Measurements from ENCODE around the gene THSD7B. TPM values are rescaled to one million over a fixed set of nuclear protein-coding genes. Genes with fewer than 3 reads are reported as not detected.

THSD7B gene
- total RNA-seq, 1 donor from 2014 or later, result not detected

DNA sequence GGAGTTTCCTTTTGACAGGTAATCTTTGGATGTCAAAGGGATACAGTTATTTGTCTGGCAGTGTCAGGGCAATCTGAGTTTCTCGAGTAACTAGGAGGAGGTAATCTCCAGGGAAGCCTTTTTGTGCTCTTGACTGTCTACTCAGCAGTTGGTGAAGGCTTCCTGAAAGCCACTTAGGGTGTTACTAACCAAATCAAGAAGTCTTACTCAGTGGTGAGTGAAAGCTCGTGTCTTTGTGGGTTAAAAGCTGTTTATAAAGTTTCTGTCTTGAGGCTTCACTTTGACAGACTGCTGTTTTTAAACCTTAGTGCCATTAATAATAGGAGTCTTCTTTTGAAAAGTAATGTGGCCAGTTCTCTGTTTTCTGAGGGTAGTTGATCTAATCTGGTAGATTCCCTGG lies 1.7 kb downstream of the THSD7B start:
- DNase-seq (ENCODE audit: low read depth), result no peak
- no peak overlapping the region for H3K4me3 ChIP-seq (ENCODE audit: low read depth, low read length)
- no peak for TF ChIP-seq CTCF (IDR thresholded peaks at IDR 0.05; ENCODE audit: insufficient read depth, low read length, severe bottlenecking)
- H3K36me3 ChIP-seq (ENCODE audit: control insufficient read depth, insufficient read depth, low read length), result no peaks in the 10 kb centered on the region
- no peak for FAIRE-seq
- H3K27me3 ChIP-seq (ENCODE audit: control insufficient read depth, insufficient read depth, low read length), result peaks cover 15% of the 10 kb centered on the region

GRCh38 chr2:136769871-136770270 lies 4.5 kb downstream of the THSD7B start:
- Histone ChIP-seq H3K4me3 (ENCODE audit: low read depth, low read length) (no peak overlapping the region), H3K36me3 (ENCODE audit: control insufficient read depth, insufficient read depth, low read length) (no peaks in the 10 kb centered on the region), H3K27me3 (ENCODE audit: control insufficient read depth, insufficient read depth, low read length) (peaks cover 13% of the 10 kb centered on the region)
- no peak for DNase-seq (ENCODE audit: low read depth)
- TF ChIP-seq CTCF (IDR thresholded peaks at IDR 0.05; ENCODE audit: insufficient read depth, low read length, severe bottlenecking), result no peak
- FAIRE-seq, result no peak

GRCh38 chr2:136770384-136770783 lies 5.0 kb downstream of the THSD7B start:
- Histone ChIP-seq H3K27me3 (ENCODE audit: control insufficient read depth, insufficient read depth, low read length) (peaks cover 12% of the 10 kb centered on the region), H3K4me3 (ENCODE audit: low read depth, low read length) (no peak overlapping the region), H3K36me3 (ENCODE audit: control insufficient read depth, insufficient read depth, low read length) (no peaks in the 10 kb centered on the region)
- no peak for TF ChIP-seq CTCF (IDR thresholded peaks at IDR 0.05; ENCODE audit: insufficient read depth, low read length, severe bottlenecking)
- no peak for FAIRE-seq
- DNase-seq (ENCODE audit: low read depth), result no peak

DNA sequence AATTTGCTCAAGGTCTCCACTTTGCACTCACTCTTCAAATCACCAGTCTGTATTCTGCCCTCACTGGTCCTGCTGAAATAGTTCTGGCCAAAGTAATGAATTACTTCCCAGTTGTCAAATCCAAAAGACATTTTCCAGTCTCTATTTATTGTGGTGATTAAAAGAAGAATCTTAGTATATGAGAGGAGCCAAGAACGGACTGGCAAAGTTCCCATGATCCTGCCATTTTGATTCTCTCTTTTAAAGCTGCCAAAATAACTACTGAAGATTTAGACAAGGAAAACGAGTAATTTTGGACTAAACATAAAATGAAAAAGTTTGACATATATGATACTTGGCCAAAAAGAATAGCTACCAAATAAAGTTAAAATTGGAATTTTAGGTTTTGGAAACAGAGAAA lies 12.0 kb downstream of the THSD7B start:
- no peak for TF ChIP-seq CTCF (IDR thresholded peaks at IDR 0.05; ENCODE audit: insufficient read depth, low read length, severe bottlenecking)
- no peaks in the 10 kb centered on the region for H3K27me3 ChIP-seq (ENCODE audit: control insufficient read depth, insufficient read depth, low read length)
- no peak for FAIRE-seq
- H3K4me3 ChIP-seq (ENCODE audit: low read depth, low read length), result no peak overlapping the region
- no peak for DNase-seq (ENCODE audit: low read depth)
- H3K36me3 ChIP-seq (ENCODE audit: control insufficient read depth, insufficient read depth, low read length), result no peaks in the 10 kb centered on the region

GRCh38 chr2:136783856-136784255 lies 18.5 kb downstream of the THSD7B start:
- H3K36me3 ChIP-seq (ENCODE audit: control insufficient read depth, insufficient read depth, low read length), result no peaks in the 10 kb centered on the region
- no peaks in the 10 kb centered on the region for H3K27me3 ChIP-seq (ENCODE audit: control insufficient read depth, insufficient read depth, low read length)
- FAIRE-seq (no peak), DNase-seq (ENCODE audit: low read depth) (peak; percentile 6)
- no peak for TF ChIP-seq CTCF (IDR thresholded peaks at IDR 0.05; ENCODE audit: insufficient read depth, low read length, severe bottlenecking)
- no peak overlapping the region for H3K4me3 ChIP-seq (ENCODE audit: low read depth, low read length)

DNA sequence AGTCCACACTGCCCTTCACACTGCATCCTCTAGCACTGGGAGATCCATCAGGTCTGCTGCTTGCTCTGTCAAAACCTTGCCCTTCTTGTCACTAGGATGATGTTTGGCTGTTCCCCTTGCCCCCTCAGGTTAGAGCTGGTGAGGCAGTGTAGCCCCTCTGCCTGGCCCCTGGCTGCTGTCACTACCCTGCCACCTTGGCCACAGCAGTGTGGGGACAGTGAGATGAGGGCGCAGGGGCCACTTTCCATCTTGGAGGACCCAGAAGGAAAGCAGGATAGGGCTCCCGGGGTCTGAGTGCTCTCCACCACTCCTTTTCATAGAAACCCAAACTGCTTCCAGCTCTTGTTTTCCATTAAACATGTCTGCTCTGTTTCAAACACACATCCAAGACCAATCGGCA lies 19.9 kb downstream of the THSD7B start:
- Histone ChIP-seq H3K27me3 (ENCODE audit: control insufficient read depth, insufficient read depth, low read length) (no peaks in the 10 kb centered on the region), H3K36me3 (ENCODE audit: control insufficient read depth, insufficient read depth, low read length) (no peaks in the 10 kb centered on the region), H3K4me3 (ENCODE audit: low read depth, low read length) (no peak overlapping the region)
- peak; percentile 23 for FAIRE-seq
- no peak for DNase-seq (ENCODE audit: low read depth)
- TF ChIP-seq CTCF (IDR thresholded peaks at IDR 0.05; ENCODE audit: insufficient read depth, low read length, severe bottlenecking), result no peak

Measured in bronchial epithelial cell (primary cell).